Natural killer cell treated with Interleukin-12 subunit alpha and Interleukin-12 subunit beta and Interleukin-15 and Interleukin-18, amount 100 ng/mL, for 72 hours (primary cell): ENCODE data around the gene SFXN3. TPM values are rescaled to one million over a fixed set of nuclear protein-coding genes. Genes with fewer than 3 reads are reported as not detected.
"Not testable (repeated sequence)": the region's sequence is repeated elsewhere in the genome, so short reads cannot be mapped to it uniquely, and the experiment has no call there.

Experiments used
- ATAC-seq, 2 donors: fragments of 150-1000 bp; cut with Tn5 transposase in 1 of 2; sonication (Bioruptor Pico), chemical (Tn5 transposase) in 1 of 2; 2 replicates each; pipeline ENCODE4 v1.10.0; 2021
- DNase-seq: peaks from one replicate; pipeline ENCODE4 v3.0.0; 2022; ENCODE audit warnings: low spot score
- H3K27ac Mint-ChIP-seq, 2 donors: 1 replicate in 1 of 2; 2 replicates in 1 of 2; pipeline ENCODE4 v1.8.0; 2022; ENCODE audit warnings: mixed read lengths in 2 of 2, mild to moderate bottlenecking in 1 of 2, moderate library complexity in 1 of 2
- H3K27me3 Mint-ChIP-seq, 2 donors: 1 replicate in 1 of 2; 2 replicates in 1 of 2; pipeline ENCODE4 v1.8.0; 2022; ENCODE audit warnings: mixed read lengths in 2 of 2
- H3K36me3 Mint-ChIP-seq: one replicate; pipeline ENCODE4 v1.8.0; 2022; ENCODE audit warnings: mixed read lengths
- H3K4me1 Mint-ChIP-seq, 2 donors: 1 replicate in 1 of 2; 2 replicates in 1 of 2; pipeline ENCODE4 v1.8.0; 2022; ENCODE audit warnings: low read depth in 2 of 2, mixed read lengths in 2 of 2, mild to moderate bottlenecking in 1 of 2
- H3K4me3 Mint-ChIP-seq: one replicate; pipeline ENCODE4 v1.8.0; 2022; ENCODE audit warnings: mixed read lengths
- H3K9me3 Mint-ChIP-seq: 2 replicates; pipeline ENCODE4 v1.8.0; 2022; ENCODE audit warnings: mixed read lengths
- total RNA-seq, 2 donors: library from RNA; stranded (reverse); gene quantifications; one replicate each; pipeline ENCODE4 v1.2.3, GENCODE V29; 2022

The SFXN3 gene
- total RNA-seq, 2 donors from 2014 or later, result 12.5 to 21.1 TPM

- no peak for ATAC-seq
- no peak overlapping the region for H3K27ac Mint-ChIP-seq
- no peaks in the 10 kb centered on the region for H3K36me3 Mint-ChIP-seq
- no peaks in the 10 kb centered on the region for H3K9me3 Mint-ChIP-seq
- no peak for DNase-seq
- H3K27me3 Mint-ChIP-seq, result peaks cover 0 to 2% of the 10 kb centered on the region in 2 donors
- H3K4me3 Mint-ChIP-seq, result no peak overlapping the region
- peaks cover 15 to 22% of the 10 kb centered on the region in 2 donors for H3K4me1 Mint-ChIP-seq
Observed at GRCh38 chr10:101029520-101030295, 1.3 kb upstream of the SFXN3 start.

DNA sequence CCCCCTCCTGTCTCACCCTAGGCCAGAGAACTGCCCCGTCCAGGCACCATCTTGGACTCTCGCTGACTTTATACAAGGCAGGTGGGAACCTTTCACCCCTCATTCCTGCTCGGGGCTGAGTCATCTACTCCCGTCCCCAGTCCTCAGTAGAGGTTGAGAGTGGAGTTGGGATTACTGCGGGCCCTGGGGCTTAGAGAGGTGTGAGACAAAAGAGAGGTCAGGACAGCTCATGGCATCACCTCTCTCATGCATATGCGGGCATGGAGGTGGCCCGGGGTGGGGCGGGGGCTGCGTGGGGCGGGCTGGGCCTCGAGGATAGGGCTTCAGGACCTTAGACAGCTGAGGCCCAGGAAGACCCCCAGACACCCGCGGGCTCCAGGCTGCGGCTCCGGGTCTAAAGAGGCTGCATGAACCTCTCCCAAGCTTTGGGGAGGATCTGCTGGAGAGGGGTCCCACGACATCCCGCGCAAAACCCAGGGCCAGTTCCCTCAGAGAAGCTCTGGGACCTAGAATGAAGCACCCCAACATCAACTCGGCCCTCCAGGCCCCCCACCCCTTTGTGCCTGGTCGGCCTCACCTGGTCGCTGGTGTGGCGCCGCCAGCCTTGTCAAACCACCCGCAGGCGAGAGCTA, 422 bp upstream of the SFXN3 start:
- H3K36me3 Mint-ChIP-seq, result no peaks in the 10 kb centered on the region
- peak overlapping the region in 1 of 2 donors; percentile 61 for H3K27ac Mint-ChIP-seq
- peaks cover 15 to 22% of the 10 kb centered on the region in 2 donors for H3K4me1 Mint-ChIP-seq
- H3K9me3 Mint-ChIP-seq, result no peaks in the 10 kb centered on the region
- ATAC-seq (no peak), DNase-seq (no peak)
- H3K27me3 Mint-ChIP-seq, result peaks cover 0 to 2% of the 10 kb centered on the region in 2 donors
- H3K4me3 Mint-ChIP-seq, result peak overlapping the region; percentile 93

- Mint-ChIP-seq H3K27ac (peak overlapping the region; percentile 61 to 80), H3K9me3 (no peaks in the 10 kb centered on the region), H3K4me3 (peak overlapping the region; percentile 93), H3K27me3 (peaks cover 0 to 2% of the 10 kb centered on the region in 2 donors), H3K4me1 (peaks cover 15 to 22% of the 10 kb centered on the region in 2 donors), H3K36me3 (no peaks in the 10 kb centered on the region)
- DNase-seq (peak; percentile 72), ATAC-seq (peak; percentile 66 to 77)
Observed at GRCh38 chr10:101031796-101032636, 982 bp downstream of the SFXN3 start.

- no peaks in the 10 kb centered on the region for H3K9me3 Mint-ChIP-seq
- H3K36me3 Mint-ChIP-seq, result peaks cover 2% of the 10 kb centered on the region
- H3K4me1 Mint-ChIP-seq, result peaks cover 15 to 22% of the 10 kb centered on the region in 2 donors
- H3K4me3 Mint-ChIP-seq, result peak overlapping the region; percentile 93
- peak overlapping the region; percentile 61 to 80 for H3K27ac Mint-ChIP-seq
- ATAC-seq (peak; percentile 45 to 70), DNase-seq (no peak)
- H3K27me3 Mint-ChIP-seq, result peaks cover 0 to 2% of the 10 kb centered on the region in 2 donors
Observed at GRCh38 chr10:101032637-101033224, 1.7 kb downstream of the SFXN3 start.

- Mint-ChIP-seq H3K4me3 (peak overlapping the region; percentile 93), H3K4me1 (peaks cover 15 to 22% of the 10 kb centered on the region in 2 donors), H3K27me3 (peaks cover 0 to 2% of the 10 kb centered on the region in 2 donors), H3K36me3 (peaks cover 6% of the 10 kb centered on the region), H3K27ac (no peak overlapping the region), H3K9me3 (no peaks in the 10 kb centered on the region)
- ATAC-seq, result no peak
- DNase-seq, result no peak
Observed at GRCh38 chr10:101033276-101033675, 2.2 kb downstream of the SFXN3 start.

DNA sequence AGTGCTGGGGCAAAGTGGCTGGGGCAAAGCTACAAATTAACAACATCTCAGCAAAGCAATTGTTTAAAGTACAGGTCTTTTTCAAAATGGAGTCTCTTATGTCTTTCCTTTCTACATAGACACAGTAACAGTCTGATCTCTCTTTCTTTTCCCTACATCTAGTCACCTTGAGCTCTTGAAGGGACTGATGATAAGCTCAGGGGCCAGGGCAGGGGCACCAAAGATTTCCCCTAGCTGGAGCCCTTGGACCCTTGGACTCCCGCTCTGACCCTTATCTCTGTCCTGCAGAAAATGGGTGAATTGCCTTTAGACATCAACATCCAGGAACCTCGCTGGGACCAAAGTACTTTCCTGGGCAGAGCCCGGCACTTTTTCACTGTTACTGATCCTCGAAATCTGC, 3.4 kb downstream of the SFXN3 start:
- not testable (repeated sequence) for DNase-seq, H3K9me3 Mint-ChIP-seq, ATAC-seq, H3K27ac Mint-ChIP-seq, H3K36me3 Mint-ChIP-seq, H3K27me3 Mint-ChIP-seq, H3K4me3 Mint-ChIP-seq
- H3K4me1 Mint-ChIP-seq, result peaks cover 15 to 22% of the 10 kb centered on the region in 2 donors

DNA sequence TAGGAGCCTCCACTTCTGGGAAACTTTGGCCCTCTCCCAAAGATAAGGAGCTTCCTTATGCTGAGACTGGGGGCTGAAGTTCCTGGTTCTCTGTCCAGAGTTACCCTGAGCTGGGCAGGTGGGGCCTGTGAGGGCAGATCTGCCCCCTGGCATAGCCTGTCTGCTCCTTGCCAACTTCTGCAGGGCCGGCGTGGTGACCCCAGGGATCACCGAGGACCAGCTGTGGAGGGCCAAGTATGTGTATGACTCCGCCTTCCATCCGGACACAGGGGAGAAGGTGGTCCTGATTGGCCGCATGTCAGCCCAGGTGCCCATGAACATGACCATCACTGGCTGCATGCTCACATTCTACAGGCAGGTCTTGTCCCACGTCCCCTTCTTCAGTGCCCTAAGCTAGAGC, 4.3 kb downstream of the SFXN3 start:
- no peaks in the 10 kb centered on the region for H3K9me3 Mint-ChIP-seq
- no peak overlapping the region for H3K27ac Mint-ChIP-seq
- DNase-seq (no peak), ATAC-seq (no peak)
- H3K4me3 Mint-ChIP-seq, result no peak overlapping the region
- H3K27me3 Mint-ChIP-seq, result no peaks in the 10 kb centered on the region
- H3K36me3 Mint-ChIP-seq, result peaks cover 6% of the 10 kb centered on the region
- H3K4me1 Mint-ChIP-seq, result peaks cover 15 to 22% of the 10 kb centered on the region in 2 donors

DNA sequence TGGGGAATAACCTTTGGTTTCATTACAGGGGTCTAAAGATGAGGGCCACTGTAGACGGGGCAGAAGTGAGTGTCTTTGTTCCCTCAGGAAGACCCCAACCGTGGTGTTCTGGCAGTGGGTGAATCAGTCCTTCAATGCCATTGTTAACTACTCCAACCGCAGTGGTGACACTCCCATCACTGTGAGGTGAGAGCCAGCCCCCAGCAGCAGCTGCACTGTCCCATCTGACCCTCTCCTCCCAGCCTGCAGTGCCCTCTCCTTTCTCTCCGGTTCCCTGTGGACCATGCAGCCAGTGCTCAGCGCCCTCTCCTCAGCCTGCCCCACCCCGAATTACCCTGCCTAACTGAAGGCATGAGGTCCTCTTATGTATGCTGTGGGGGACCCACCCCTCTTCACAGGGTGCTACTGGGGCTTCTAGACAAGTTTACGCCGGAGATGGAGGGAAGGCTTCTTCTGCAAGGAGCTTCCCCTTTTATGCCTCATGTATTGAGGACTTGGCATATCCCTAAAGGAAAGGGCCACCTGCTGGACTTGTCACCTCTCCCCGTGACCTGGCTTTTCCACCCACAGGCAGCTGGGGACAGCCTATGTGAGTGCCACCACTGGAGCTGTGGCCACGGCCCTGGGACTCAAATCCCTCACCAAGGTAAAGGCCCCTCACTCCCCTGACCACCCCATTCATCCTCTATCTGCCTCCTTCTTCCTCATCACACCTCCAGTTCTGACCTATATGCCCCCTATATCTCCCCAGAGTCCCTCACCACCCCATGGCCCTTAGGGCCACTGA, 5.1 kb downstream of the SFXN3 start:
- no peaks in the 10 kb centered on the region for H3K27me3 Mint-ChIP-seq
- peaks cover 17 to 21% of the 10 kb centered on the region in 2 donors for H3K4me1 Mint-ChIP-seq
- DNase-seq (no peak), ATAC-seq (no peak)
- no peak overlapping the region for H3K27ac Mint-ChIP-seq
- no peaks in the 10 kb centered on the region for H3K9me3 Mint-ChIP-seq
- no peak overlapping the region for H3K4me3 Mint-ChIP-seq
- peaks cover 6% of the 10 kb centered on the region for H3K36me3 Mint-ChIP-seq

GRCh38 chr10:101036726-101037125, 5.7 kb downstream of the SFXN3 start:
- no peaks in the 10 kb centered on the region for H3K9me3 Mint-ChIP-seq
- DNase-seq (no peak), ATAC-seq (no peak)
- H3K4me1 Mint-ChIP-seq, result peaks cover 15 to 19% of the 10 kb centered on the region in 2 donors
- H3K27me3 Mint-ChIP-seq, result no peaks in the 10 kb centered on the region
- no peak overlapping the region for H3K4me3 Mint-ChIP-seq
- no peak overlapping the region for H3K27ac Mint-ChIP-seq
- peaks cover 6% of the 10 kb centered on the region for H3K36me3 Mint-ChIP-seq

DNA sequence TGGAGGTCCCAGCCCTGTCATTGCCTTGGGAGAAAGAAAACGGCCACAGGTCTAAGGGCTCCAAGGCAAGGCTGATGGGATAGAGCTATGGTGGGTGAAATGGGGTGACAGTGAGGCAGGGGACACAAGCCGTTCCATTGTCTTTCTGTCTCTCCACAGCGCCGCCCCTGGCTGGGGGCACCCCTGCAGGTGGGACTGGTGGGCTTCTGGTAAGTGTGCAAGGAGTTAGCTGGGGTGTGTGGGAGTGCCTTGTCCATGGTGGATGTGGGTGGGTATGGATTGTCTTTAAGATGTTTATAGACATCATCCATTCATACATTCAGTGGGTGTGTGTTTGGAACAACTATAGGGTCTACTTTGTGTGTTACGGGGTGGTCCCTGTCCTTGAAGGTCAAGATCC, 7.5 kb downstream of the SFXN3 start:
- ATAC-seq, result no peak
- DNase-seq, result no peak
- Mint-ChIP-seq H3K9me3 (no peaks in the 10 kb centered on the region), H3K36me3 (peaks cover 6% of the 10 kb centered on the region), H3K27me3 (peaks cover 0 to 2% of the 10 kb centered on the region in 2 donors), H3K27ac (no peak overlapping the region), H3K4me1 (peaks cover 22% of the 10 kb centered on the region in 2 donors), H3K4me3 (no peak overlapping the region)

- H3K9me3 Mint-ChIP-seq, result no peaks in the 10 kb centered on the region
- peaks cover 25% of the 10 kb centered on the region in 2 donors for H3K4me1 Mint-ChIP-seq
- no peak for DNase-seq
- peaks cover 6% of the 10 kb centered on the region for H3K36me3 Mint-ChIP-seq
- H3K4me3 Mint-ChIP-seq, result no peak overlapping the region
- no peak overlapping the region for H3K27ac Mint-ChIP-seq
- no peak for ATAC-seq
- peaks cover 0 to 4% of the 10 kb centered on the region in 2 donors for H3K27me3 Mint-ChIP-seq
Observed at GRCh38 chr10:101040061-101040460, 9.0 kb downstream of the SFXN3 start.

DNA sequence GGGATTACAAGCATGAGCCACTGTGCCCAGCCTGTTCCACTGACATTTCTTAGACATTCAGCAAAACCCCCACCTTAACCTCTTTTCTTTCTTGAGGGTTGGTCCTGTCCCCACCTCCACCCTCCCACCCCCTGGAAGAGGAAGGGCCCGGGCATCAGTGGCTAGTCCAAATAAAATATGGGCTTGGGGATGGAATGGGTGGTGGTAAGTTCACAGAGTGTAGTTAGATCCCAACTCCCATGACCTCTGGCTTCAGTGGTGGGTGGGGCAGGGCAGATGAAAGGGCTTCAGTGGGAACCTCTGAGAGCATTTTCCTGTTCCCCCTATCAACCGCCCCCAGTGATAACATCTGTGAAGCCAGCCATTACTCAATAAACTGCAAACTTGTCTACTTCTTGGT, 9.8 kb downstream of the SFXN3 start:
- Mint-ChIP-seq H3K4me1 (peaks cover 25% of the 10 kb centered on the region in 2 donors), H3K27ac (peak overlapping the region in 1 of 2 donors; percentile 93), H3K4me3 (no peak overlapping the region), H3K9me3 (no peaks in the 10 kb centered on the region), H3K36me3 (peaks cover 6% of the 10 kb centered on the region), H3K27me3 (peaks cover 0 to 4% of the 10 kb centered on the region in 2 donors)
- ATAC-seq, result no peak
- no peak for DNase-seq
